Activated CD8-positive, alpha-beta memory T cell treated with anti-CD3 and anti-CD28 coated beads, Interleukin-2, amount 50 U/mL, for 1 hour (primary cell): ENCODE measurements around the gene OR2W3.

ENCODE experiments used
- DNase-seq: peaks from one replicate; pipeline ENCODE4 v3.0.0-alpha.2; 2020; ENCODE audit errors: extremely low read depth

The OR2W3 gene

GRCh38 chr1:247919952-247920351 lies 24.6 kb downstream of the OR2W3 start, which contains the start of gene OR2T8:
TSS of gene OR2T8 (plus strand) at chr1:247920252. CDS start at chr1:247921018, 766 bp downstream.
- no peak for DNase-seq

- no peak for DNase-seq
Observed at GRCh38 chr1:247923941-247924340, 28.6 kb downstream of the OR2W3 start.

DNA sequence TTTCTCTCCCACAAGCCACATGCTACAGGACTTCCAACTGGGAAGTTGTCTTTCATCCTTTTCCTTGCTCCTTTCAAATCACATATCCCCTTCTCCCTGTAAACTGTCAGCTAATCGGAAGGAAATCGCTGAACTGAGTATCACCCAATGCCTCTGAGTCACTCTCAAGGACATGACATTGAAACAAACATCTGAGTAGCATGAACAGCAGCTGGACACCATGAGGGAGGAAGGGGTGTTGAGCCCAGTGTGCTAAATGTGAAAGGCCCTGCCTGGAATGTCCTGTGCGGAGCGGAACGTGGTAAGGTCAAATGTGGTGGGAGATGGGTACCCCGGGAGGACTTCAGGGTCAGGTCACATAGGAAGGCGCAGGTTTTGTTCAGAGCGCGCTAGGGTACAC lies 29.5 kb downstream of the OR2W3 start, which contains the start of gene OR2AJ1:
OR2AJ1 (plus strand) TSS at position 22 of the 400 bp plus-strand sequence. CDS start 8,880 bp downstream, outside the sequence.
- DNase-seq = no peak

DNA sequence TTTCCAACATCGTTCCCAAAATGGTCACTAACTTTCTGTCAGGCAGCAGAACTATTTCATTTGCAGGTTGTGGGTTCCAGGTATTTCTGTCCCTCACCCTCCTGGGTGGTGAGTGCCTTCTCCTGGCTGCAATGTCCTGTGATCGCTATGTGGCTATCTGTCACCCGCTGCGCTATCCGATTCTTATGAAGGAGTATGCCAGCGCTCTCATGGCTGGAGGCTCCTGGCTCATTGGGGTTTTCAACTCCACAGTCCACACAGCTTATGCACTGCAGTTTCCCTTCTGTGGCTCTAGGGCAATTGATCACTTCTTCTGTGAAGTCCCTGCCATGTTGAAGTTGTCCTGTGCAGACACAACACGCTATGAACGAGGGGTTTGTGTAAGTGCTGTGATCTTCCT lies 38.6 kb downstream of the OR2W3 start:
- no peak for DNase-seq

DNA sequence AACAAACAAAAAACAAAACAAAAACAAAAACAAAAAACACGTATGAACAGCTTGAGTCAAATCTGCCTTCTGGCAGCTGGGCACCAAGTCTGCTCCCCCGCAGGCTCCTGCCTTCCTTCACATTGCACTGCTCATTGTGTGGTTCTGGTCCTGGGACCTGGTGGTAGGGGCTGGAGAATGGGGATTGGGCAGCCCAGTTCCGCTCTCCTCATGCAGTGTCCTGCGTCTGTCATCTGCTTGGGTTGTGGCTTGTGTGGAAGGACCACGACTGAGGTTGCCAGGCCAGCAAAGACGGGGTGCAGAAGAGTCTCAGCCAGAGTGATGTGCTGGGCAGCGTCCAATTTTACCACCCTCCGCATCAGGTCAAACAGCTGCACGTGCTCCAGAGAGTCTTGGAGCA lies 40.4 kb downstream of the OR2W3 start:
- no peak for DNase-seq

GRCh38 chr1:247936415-247936814 lies 41.0 kb downstream of the OR2W3 start:
- no peak for DNase-seq

DNA sequence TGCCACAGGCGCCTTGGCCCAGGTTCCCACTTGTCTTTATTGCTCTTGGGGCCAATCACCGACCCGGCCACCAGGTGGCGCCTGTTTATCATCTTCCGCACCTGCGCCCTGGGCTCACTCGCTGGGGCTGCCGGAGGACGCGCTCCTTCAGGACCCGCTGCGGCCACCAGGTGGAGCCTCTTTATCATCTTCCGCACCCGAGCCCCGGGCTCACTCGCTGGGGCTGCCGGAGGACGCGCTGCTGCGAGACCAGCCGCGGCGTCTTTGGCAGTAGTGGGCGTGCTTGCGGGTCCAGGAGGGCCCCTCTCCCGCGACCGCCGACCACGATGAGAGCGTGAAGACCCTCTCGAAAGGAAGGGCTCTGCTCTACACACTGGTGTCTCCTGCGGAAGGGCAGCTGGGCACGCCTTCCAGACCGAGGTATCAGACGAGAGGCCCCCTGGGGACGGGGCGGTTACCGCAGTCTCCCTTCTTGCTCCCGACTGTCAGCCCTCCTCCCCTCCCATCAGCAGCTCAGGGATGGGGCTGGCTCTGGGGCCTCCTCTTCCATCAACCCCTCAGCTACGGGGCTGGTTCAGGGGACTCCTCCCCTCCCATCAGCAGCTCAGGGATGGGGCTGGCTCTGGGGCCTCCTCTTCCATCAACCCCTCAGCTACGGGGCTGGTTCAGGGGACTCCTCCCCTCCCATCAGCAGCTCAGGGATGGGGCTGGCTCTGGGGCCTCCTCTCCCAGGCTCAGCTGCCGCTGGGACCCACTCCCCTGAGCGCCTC lies 41.8 kb downstream of the OR2W3 start:
- peak; percentile 52 for DNase-seq

DNA sequence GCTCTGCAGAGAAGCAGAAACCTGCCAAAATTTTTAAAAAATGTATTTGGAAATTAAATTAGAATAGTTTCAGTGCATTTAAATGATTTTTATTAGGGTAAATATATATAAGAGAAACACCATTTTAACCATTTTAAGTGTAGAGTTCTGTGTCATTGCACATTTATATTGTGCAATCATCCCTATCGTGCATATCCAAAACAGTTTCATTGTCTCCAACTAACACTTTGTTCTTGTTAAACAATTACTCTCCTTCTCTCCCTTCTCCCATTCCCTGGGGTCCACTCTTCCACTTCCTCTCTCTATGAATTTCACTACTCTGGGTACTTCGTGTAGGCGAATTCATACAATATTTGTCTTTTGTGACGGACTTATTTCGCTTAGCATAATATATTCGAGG lies 47.2 kb downstream of the OR2W3 start:
- no peak for DNase-seq
